ENCODE data around the gene RNU6-7.
A peak's percentile ranks its signal among the peaks of the same experiment; 100 is the strongest.

RNU6-7 gene

DNA sequence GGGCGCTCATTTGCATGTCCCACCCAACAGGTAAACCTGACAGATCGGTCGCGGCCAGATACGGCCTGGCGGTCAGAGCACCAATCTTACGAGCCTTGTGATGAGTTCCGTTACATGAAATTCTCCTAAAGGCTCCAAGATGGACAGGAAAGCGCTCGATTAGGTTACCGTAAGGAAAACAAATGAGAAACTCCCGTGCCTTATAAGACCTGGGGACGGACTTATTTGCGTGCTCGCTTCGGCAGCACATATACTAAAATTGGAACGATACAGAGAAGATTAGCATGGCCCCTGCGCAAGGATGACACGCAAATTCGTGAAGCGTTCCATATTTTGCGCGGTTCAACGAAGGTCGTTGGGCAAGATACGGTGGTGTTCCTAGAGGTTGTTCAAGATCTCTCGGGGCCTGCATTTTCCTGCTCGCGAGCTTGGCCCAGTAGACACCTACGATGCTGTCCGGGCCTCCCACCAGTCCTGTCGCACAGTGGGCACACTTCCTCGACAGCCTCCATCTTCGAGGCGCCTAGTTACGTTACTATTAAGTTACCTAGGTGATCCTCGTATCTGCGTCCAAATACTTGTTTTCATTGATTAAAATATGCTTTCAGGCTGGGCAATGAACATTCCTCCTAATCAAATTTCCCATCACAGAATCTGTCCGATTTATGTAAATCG is at the start of gene RNU6-7:
Gene RNU6-7 (plus strand): TSS at position 230 of the 675 bp plus-strand sequence.
- peak; percentile 89 for DNase-seq

DNA sequence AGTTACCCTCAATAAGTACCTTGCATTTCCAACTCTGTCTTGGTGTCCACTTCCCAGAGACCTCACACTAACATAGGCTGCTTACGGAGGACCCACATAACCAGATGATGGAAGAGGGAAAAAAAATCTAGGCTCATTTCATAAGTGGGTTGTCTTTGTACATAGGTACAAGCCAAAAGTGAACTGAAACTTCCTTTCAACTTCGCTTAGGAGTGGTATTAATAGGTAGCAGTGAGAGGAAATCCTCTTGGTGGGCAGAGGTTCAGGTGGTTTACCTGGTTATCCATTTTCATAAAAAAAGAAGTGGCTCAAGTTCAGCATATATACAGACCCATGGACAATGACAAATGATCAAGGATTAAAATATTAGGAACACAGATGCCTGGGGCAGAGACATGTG is 35.8 kb upstream of the RNU6-7 start:
- DNase-seq = no peak

DNA sequence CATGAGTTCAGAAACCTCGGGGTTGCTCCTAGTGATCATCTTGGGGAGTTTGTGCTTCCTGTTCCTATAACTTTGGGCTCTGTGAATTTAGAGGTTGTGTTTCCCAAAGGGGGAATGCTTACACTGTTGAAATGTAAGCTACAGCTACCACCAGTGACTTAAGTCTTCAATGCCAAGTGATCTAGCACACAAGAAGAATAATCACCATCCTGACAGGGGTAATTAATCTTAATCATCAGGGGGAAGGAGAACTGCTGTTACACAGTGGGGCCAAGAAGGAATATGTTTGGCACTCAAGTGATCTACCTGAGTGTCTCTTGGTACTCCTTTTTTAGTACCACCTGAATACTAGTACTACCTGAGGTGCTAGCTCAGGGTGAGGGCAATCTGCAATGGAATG is 34.9 kb upstream of the RNU6-7 start:
- DNase-seq = no peak

DNA sequence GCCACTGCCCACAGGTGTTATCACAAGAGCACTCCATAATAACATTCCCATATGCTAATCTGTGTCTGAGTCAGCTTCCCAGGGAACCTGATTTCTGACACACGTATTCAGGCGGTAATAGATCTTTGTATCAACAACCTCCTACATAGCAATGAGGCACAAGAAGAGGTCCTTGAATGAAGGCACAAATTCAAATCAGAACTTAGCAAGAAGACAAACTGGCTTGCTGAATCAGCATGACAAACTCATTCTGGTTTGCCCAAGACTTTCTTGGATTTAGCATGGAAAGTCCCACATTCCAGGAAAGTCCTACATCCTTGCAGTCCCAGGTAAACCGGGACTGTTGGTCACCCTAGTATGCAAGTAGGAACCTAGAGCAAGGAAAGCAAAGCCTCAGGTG is 33.9 kb upstream of the RNU6-7 start:
- no peak for DNase-seq

DNA sequence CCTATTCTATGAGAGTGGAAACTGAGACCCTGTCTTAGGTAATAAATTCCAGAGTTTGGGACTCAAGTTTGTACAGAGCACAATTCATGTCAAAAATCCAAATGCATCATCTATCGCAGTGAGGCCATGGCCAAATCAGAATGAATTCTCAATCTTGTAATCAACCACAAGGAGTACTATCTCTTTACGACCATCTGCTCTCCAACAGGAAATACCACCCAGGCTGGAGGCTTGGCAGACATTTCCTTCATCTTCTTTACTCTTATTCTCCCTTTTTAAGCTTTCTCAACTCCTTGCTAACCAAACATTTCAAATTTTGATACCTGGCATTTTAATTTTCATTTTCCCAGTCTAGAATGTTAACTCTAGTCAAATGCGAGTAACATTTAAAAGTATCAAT is 32.7 kb upstream of the RNU6-7 start:
- DNase-seq = no peak

DNA sequence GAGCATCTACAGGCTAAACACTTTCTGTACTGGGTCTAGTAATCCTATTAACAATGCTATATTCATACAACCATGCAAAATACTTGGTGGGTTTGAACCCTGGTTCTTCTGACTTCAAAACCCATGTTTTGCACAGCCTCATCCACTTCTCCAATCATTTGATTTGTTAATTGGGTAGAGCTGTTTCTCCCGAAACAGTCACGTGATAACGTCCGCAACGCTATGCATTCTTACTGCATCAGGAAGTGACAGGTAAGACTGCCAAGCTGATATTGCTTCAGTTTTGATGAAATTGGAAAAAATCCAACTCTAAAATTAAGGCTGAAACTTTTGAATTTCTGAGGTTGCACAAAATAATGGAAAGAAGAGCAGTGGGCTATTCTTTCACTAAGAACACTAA is 30.4 kb upstream of the RNU6-7 start:
- peak; percentile 25 for DNase-seq

DNA sequence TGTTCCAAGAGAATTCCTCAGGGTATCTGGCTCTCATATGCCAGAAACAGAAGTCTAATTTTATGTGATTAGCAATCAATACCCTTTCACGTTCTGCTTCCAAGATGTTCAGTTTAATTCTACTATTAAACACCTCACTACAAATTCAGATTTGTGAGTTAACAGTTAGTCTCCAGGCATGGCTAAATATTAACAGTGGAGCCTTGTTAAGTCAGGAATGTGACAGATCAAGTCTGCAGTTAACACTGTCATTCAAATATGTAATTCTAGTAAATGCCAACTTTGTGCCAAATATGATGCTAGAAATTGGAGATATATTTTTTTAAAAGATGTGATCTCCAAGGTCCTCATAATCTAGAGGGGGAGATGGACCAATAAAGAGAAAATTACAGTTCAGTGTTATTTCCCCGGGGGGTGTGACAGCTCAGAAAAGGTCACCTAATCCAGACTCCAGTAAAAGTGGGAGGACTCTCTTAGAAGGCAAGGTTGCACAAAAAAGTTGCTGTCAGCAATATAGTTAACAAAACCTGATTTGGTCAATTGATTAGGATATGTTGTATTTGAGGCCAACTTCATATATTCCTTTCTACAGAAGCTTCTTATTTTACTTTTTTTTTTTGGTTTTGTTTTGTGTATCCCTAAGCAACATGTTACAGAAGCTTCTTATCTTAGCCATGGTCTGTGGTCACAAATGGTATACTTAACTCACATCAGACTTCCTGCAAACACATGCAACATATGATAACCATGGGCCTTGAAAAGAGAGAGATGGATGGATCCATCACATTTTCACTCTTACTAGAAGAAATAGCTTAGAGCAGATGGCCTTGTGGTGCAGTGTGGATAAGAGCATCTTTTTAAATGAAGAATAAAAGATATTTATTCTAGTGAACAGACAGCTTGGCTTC is 18.4 kb upstream of the RNU6-7 start:
- DNase-seq = no peak

DNA sequence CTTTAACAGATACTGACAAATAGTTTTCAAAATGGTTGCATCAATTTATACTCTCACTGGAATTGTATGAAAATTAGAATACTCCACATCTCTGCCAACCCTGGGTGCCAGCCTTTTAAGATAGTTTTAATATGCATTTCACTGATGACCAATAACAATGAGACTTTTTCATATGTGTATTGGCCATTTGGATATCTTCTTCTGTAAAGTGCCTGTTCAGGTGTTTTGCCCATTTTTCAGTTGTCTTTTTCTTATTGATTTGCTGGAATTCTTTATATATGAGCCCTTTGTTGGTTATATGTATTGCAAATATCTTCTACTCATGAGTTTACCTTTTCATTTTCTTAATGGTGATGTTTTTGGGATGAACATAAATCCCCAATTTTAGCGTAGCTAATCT is 16.7 kb upstream of the RNU6-7 start:
- no peak for DNase-seq

DNA sequence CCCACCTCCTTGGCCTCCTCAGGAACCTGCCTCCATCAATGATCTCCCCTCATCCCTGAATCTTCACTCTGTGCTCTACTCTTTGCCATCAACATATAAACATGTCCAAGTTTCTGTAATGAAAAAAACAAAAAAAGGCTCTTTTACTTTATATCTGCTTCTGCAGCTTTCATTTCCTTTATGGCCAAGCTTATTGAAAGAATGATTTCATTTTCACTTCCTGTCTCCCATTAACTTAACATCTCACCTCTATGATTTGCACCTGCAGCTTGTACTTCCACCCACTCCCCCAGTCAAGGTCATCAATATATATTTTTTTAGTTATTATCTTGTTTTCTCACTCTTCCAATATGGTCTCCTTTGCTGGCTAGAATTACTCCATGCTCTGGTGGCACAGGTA is 15.6 kb upstream of the RNU6-7 start:
- DNase-seq = no peak

DNA sequence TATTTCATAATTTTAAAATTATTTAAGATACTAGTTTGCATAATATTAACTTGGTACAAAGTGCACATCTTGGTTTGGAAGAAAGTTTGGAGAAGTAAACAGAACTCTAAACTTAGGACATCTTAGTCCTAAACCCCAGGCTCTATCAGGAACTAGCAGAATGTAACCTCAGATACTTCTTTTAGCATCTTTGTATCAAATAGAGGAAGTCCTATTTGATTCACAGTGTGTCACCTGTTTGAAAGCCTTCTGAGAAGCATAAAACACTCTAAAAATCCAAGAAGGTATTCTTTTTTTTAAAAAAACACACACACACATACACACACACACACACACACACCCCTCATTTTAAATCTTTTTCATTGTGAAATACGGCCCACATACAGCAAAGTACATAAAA is 12.0 kb upstream of the RNU6-7 start:
- no peak for DNase-seq

DNA sequence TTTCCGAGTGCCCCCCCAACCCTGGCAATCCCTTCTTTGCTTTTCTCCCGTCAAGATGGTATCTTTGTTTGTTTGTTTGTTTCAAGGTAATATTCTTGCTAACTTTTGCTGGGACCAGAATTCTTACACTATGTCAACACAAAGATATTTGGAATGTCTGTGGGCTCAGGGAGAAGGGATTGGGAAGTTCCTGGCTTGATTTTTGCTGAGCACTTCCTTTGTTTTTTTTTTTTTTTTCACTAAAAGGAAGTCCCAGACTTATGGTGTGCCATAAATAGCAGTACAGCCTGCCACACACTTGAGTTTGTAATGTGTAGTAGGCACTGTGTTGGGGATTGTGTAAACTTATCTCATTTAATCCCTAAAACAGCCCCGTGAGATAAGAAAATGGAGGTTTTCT is 11.2 kb upstream of the RNU6-7 start:
- DNase-seq = no peak

DNA sequence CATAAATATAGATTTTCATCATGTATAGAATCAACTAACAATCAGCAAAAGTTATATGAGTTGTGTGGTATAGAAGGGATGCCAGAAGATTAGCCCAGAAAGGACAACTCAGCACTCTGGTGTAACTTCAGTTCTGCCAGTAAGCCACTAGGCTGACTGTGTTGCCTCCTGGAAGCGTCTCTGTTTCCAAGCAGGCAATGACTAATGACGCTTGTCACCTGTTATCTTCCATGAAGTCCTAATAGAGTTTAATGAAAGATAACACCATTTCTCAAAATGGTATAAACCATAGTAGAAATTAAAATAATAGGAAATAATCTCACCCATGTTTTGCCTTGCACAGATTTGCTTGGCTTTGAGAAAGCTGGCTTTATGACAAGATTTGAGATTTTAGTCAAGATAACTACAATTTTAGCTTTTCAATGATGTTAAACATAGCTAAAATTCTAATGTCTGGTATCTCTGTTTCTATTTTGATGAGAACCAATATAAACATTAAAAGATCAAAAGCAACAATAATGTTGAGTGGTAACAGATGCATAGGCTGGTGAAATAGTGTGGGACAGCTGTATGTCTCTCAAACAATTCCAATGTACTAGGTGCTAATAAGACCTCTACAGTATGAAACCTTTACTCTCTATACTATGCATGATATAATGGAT is 9.0 kb upstream of the RNU6-7 start:
- no peak for DNase-seq

DNA sequence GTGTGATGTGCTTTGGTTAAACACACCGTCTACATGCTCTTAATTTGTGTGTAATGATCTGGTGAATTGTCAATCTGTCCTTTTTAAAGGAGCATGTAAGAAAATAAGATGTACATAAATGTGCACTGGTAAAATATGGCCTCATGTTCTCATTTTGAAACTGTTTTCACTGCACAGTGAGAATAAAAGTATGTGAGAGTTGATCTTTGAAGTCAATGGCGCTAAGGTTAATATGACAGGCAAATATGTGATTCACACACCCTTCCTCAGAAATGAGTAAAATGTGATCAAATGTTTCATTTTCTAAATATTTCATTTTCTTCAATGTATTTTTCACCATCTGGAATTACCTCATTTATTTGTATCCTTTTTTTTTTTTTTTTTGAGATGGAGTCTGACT is 8.3 kb upstream of the RNU6-7 start:
- DNase-seq = no peak

DNA sequence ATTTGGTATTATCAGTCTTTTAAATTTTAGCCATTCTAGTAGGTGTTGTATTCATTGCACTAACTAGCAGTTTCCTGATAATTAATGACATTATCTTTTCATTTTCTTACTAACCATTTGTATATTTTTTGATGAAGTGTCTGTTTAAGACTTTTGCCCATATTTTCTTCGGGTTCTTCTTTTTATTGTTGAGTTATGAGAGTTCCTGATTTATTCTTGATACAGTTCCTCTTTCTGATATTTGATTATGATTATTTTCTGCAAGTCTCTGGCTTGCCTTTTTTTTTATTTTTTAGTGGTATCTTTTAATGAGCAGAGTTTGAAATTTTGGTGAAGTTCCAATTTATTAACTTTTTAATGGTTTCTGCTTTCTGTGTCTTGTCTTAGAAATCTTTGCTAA is 6.2 kb upstream of the RNU6-7 start:
- DNase-seq = no peak

DNA sequence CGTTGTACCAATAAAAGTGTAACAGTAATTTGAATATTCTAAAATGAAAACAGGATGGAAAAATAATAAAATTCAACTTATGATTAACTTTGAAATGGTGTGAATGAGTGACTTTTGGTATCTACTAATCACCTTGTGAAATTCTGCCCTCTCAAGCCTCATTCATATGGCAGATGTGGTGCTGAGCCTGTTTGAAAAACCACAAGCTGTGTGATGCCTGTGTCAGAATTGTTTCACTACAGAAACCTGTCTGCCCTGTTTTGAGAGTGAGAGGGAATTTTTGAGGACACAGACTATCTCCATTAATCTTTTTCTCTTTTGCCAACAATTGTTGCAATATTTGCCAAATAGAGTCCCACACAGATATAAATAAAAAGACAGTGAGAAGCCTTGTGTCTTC is 3.9 kb upstream of the RNU6-7 start:
- no peak for DNase-seq

DNA sequence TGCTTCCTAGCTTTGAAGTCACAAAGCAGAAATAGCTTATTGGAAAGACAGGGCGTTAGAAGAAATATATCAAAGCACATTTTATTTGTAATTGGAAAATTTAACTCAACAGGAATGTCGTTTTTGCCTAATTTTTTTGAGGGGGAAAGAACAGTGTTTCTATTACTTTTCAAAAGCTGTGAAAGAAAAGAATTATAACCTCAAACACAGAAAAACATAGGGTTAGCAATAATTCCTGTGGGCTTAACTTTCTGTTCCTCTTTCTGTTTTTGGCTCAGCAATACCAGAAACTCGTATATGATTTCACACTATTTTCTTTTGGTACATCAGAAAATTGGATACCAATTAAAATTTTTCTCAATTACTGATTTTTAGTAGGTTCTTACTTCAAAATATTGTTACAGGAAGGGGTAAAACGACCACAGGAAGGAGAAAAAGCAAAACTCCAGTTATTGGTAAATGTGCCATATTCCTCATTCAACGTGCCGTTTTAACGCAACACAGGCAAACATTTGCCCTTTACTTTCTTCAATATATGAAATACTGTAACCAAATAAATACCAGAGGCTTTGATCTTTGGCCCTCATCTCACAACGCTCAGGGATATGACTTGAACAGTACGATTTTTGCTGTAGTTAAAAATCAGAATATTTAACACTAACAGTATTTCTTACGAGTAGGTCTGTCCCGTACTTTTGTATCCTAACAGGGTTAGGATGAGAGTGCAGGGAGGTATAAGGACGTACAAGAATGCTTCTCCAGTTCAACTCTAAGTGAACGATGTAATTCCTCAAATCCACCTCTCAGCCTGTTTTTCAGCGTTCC is 1.3 kb upstream of the RNU6-7 start:
- no peak for DNase-seq

DNA sequence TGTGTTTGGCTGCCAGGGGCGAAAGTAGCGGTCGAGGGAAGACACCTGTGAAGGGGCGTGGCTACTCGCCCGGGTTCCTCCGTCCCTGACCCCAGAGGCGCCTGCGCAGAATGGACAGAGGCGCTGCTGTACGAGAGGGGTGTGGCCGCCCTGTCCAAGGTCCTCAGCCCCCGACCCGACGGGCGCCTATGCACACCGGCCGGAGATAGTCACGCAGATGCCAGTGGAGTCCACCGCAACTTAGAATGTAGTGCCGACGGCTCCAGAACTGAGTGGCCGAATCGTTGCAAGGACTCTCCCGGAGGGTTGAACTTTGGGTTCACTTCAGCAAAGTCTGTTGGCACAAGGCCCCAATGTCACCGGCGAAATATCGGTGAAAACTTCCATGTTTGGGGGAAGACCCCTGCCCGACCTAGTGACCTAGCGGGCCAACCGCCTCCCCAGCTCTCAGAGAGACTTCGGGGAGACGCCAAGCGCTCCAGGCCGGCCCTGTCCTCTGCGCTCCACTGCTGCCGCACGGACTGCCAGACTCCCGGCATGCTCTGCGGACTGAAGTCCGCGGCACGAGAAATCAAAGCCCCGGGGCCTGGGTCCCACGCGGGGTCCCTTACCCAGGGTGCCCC is 541 bp upstream of the RNU6-7 start:
- DNase-seq = peak; percentile 100

DNA sequence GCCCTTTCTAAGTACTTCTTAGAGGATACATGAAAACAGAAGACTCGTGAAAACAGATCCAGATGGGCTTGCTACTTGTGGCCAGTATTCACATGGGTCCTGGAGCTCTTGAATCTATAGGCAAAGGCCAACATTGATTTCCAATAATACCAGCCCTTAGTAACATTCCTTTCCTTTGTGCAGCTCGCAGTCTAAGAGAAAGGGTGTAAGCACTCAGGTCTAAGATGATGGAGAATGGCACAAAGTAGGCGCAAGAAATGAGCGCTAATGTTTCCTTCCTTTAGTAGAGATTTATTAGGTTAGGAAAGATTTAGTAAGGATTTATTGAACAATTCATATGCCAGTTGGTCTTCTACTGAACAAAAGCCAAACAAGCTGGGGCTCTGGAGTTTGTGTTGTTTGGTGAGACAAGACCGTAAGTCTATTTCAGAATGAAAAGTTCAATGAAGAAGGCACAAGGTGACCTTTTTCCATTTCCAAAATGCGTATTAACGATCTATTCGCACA is 699 bp downstream of the RNU6-7 start:
- DNase-seq = peak; percentile 82

DNA sequence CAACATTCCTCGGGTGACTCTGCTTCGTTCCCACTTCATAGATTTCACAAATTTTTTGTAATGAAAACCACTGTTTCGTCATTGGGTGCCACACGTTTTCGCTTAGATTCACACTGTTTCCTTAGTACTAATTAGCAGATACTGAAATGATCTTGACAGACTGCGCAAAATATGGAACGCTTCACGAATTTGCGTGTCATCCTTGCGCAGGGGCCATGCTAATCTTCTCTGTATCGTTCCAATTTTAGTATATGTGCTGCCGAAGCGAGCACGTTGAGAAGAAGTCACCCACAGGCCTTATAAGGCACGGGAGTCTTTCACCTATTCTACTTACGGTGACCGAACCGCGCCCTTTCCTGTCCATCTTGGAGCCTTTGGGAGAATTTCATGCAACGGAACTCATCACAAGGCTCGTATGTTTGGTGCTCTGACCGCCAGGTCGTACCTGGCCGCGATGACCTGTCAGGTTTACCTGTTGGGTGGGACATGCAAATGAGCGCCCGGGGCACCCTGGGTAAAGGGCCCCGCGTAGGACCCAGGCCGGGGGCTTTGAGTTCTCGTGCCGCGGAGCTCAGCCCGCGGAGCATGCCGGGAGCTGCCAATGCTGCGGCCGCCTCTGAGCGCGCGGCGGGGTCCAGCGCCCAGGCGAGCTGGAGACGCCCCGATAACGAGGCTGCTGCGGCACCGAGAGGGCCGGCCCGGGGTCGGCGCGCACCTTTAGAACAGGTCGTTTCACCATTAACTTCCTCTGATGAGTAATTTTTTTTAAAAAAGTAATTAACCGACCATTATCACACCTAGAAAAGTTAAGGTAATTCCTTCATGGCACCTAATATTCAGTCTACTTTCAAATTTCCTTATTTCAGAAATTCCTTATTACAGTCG is 1.4 kb downstream of the RNU6-7 start, which contains the start of gene RNU6-8:
Gene RNU6-8 (minus strand): TSS at position 272 of the 885 bp plus-strand sequence.
- DNase-seq = peak; percentile 100

DNA sequence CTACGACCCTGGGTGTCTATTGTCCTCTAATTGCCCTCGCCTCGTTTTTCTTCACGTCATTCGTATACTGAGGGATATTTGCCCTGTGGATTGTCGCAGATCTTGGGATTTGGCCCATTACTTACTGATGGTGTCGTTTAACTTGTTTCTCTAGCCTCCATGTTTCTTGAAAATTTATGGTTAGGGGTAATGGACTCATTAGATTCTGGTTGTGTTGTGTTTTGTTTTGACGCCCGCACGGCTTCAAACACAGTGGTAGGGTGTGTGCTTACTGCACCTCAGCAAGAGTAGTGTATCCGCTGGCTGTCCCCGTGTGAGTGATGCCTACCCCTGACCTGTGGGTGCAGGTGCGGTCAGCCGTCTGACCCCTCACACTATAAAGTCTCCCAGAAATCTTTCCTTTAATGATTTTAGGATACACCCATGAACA is 2.1 kb downstream of the RNU6-7 start:
- DNase-seq = peak; percentile 92

DNA sequence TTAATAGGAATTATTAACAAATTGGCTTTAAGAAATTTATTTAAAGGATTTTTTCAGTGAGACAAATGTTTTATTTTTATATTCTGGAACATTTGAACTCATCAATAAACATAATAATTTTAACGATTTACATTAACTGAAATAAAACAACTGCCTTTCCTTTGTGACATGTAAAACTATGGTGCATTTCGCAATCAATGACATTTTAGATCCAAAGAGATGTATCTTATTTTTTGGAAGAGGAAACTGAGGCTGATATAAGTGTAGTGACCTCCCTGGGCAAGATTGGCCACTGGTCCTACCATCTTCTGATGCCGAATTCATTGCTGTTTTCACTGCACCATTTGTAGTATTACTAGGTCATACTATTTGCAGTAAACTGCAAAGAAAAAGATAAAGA is 3.7 kb downstream of the RNU6-7 start:
- DNase-seq = no peak
